ENCODE results near the gene ZSCAN30.

The ZSCAN30 gene

GRCh38 chr18:35205199-35205712 lies 84.8 kb downstream of the ZSCAN30 start:
- no peak for TF ChIP-seq CTCF (IDR thresholded peaks at IDR 0.05; ENCODE audit: borderline replicate concordance, control extremely low read depth, extremely low read depth, insufficient read depth, missing control alignments)
- in situ Hi-C loops (cut with MboI; ENCODE audit: low sequenced_read_pairs, unreplicated experiment) = no loop called here
- no peak for DNase-seq (ENCODE audit: low spot score)

- in situ Hi-C loops (cut with MboI; ENCODE audit: low sequenced_read_pairs, unreplicated experiment) = no loop called here
- no peak for TF ChIP-seq CTCF (IDR thresholded peaks at IDR 0.05; ENCODE audit: borderline replicate concordance, control extremely low read depth, extremely low read depth, insufficient read depth, missing control alignments)
- no peak for DNase-seq (ENCODE audit: low spot score)
These were observed 87.0 kb downstream of the ZSCAN30 start for GRCh38 chr18:35203067-35203466.

- no peak for TF ChIP-seq CTCF (IDR thresholded peaks at IDR 0.05; ENCODE audit: borderline replicate concordance, control extremely low read depth, extremely low read depth, insufficient read depth, missing control alignments)
- in situ Hi-C loops (cut with MboI; ENCODE audit: low sequenced_read_pairs, unreplicated experiment) = no loop called here
- no peak for DNase-seq (ENCODE audit: low spot score)
These were observed 88.6 kb downstream of the ZSCAN30 start for GRCh38 chr18:35201256-35201931.
